SU-DHL-6 (cell line): Measurements from ENCODE around the gene DNAI2.

Source experiments
- CTCF ChIP-seq: fragments of 200-600 bp; sonication (generic); IDR thresholded peaks from one replicate; pipeline ENCODE4 v1.5.1; 2017; ENCODE audit warnings: antibody characterized with exemption, mild to moderate bottlenecking, low read length, moderate library complexity; ENCODE audit not compliant: insufficient read depth, poor library complexity, severe bottlenecking
- EZH2phosphoT487 ChIP-seq: fragments of 200-600 bp; sonication (generic), shearing (Covaris generic); conservative IDR thresholded peaks from 2 replicates; pipeline ENCODE4 v1.6.1; 2018; ENCODE audit warnings: mild to moderate bottlenecking, antibody characterized with exemption, low read length, moderate library complexity, mixed read lengths

- TF ChIP-seq CTCF, result no peak
- no peak for TF ChIP-seq EZH2phosphoT487
These were observed 33.3 kb upstream of the DNAI2 start for GRCh38 chr17:74240618-74241205.
